GM18526 (cell line): Measurements from ENCODE around the gene DACT1.

ENCODE experiments used
- POLR2A ChIP-seq: IDR thresholded peaks from 3 replicates; pipeline ENCODE4 v1.6.1; 2011; ENCODE audit not compliant: insufficient read length; ENCODE audit errors: extremely low read depth

DACT1 gene

GRCh38 chr14:58673722-58674121, 36.0 kb downstream of the DACT1 start:
- TF ChIP-seq POLR2A = no peak

- no peak for TF ChIP-seq POLR2A
These were observed 39.2 kb downstream of the DACT1 start for GRCh38 chr14:58677001-58677400.

GRCh38 chr14:58677517-58677916, 39.8 kb downstream of the DACT1 start:
- TF ChIP-seq POLR2A = no peak

- TF ChIP-seq POLR2A = no peak
These were observed 40.2 kb downstream of the DACT1 start for GRCh38 chr14:58677996-58678395.

GRCh38 chr14:58680698-58681097, 42.9 kb downstream of the DACT1 start:
- no peak for TF ChIP-seq POLR2A

GRCh38 chr14:58687232-58687795, 49.6 kb downstream of the DACT1 start:
- TF ChIP-seq POLR2A = no peak

- no peak for TF ChIP-seq POLR2A
These were observed 53.2 kb downstream of the DACT1 start for GRCh38 chr14:58690801-58691516.

- TF ChIP-seq POLR2A = no peak
These were observed 55.3 kb downstream of the DACT1 start for GRCh38 chr14:58693048-58693447.

DNA sequence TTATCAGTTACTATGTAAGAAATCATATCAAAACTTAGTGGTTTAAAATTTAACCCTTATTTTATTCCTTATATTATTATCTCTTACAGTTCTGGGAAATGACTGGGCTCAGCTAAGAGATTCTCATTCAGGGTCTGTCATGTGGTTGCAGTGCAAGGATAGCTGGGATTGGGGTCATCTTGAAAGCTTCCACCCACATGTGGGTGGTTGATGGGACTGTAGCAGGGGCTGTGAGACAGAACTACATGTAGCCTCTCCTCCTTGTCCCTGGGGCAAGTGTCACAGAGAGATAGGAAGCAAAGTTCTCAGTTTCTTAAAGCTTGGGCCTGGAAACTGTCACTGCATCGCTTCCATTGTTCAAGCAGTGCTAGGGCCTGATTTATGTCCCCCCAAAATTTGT, 57.8 kb downstream of the DACT1 start:
- no peak for TF ChIP-seq POLR2A

DNA sequence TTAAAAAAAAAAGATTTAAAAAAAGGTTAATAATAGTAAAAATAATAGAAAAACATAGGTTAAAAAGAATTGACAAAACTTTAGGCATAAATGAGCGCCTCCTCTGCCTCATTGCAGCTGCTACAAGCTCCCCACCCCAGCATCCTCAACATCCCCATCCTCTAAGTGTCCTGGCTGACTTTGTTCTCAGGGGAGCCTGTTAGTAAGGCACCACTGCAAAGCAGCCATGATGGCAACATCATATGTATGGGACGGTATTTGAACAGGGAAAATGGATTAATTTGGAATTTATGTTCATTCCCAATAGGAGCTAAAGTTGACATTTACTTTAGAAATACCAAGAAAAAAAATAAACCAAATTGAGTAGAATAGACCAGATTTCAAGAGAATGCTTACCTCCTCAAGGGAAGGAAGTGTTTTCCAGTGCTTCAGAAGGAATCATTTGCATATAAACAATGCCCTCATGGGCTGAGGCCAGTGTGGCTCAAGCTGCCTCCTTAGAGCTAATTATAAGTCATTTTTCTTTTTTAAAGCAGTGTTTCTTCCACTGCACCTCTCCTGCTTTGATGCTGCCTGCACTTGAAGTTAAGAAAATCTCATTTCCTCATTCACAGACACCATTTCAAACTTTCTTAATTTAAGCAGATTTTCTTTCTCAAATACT, 59.6 kb downstream of the DACT1 start:
- no peak for TF ChIP-seq POLR2A
